ENCODE measurements around the gene KLHL25. TPM values are rescaled to one million over a fixed set of nuclear protein-coding genes. Genes with fewer than 3 reads are reported as not detected.

The KLHL25 gene
- total and polyA plus RNA-seq, 2 of the 13 experiments (the other 11 are each of a cell fraction or from before 2014, with no cell fraction given): 3.7 to 8.2 TPM

GRCh38 chr15:85742186-85742821, 52.4 kb downstream of the KLHL25 start:
- FAIRE-seq: no peak
- DNase-seq (ENCODE audit: low spot score): no peak
- no peak overlapping the region for H2AFZ ChIP-seq (ENCODE audit: low read length)
- 94% methylated on average over 5 of the region's 8 CpGs for WGBS (ENCODE audit: low lambda C conversion rate)
- ATAC-seq: no peak
- no peaks in the 10 kb centered on the region for H3K79me2 ChIP-seq (ENCODE audit: insufficient read depth, low read length)
- H3K27me3 ChIP-seq (ENCODE audit: control insufficient read depth in 1 of 2, insufficient read depth in 2 of 2, low read length in 2 of 2): no peaks in the 10 kb centered on the region
- POLR2A ChIA-PET: no interaction called here
- H3K36me3 ChIP-seq (replicated peaks in 1 of 2; ENCODE audit: control insufficient read depth in 1 of 2, insufficient read depth in 2 of 2, low read length in 2 of 2): peaks cover 15 to 52% of the 10 kb centered on the region in 2 experiments
- no peak overlapping the region for H3K27ac ChIP-seq (ENCODE audit: extremely low read length, insufficient read depth, low read length)
- no TSS peak for BruUV-seq (replicated peaks)
- no peak overlapping the region for H3K9ac ChIP-seq (ENCODE audit: insufficient read depth, low read depth, low read length)
- TF ChIP-seq PLSCR1 (CRISPR knock-in tag; IDR thresholded peaks at IDR 0.05; ENCODE audit: borderline replicate concordance) (no peak), ARNT2 (CRISPR knock-in tag; IDR thresholded peaks at IDR 0.05; ENCODE audit: low read depth) (no peak), ZNF660 (CRISPR knock-in tag; IDR thresholded peaks at IDR 0.05; ENCODE audit: borderline replicate concordance, low read depth) (no peak), ZFAT (CRISPR knock-in tag; conservative IDR thresholded peaks at IDR 0.05) (no peak), THYN1 (CRISPR knock-in tag; IDR thresholded peaks at IDR 0.05; ENCODE audit: borderline replicate concordance, low read depth) (no peak), SP2 (CRISPR knock-in tag; IDR thresholded peaks at IDR 0.05) (no peak), ERF (CRISPR knock-in tag; IDR thresholded peaks at IDR 0.05) (no peak), PAX8 (CRISPR knock-in tag; IDR thresholded peaks at IDR 0.05; ENCODE audit: borderline replicate concordance) (no peak)
- in situ Hi-C loops (cut with HindIII; ENCODE audit: extremely low pct_ligation_motif_present, low pct_unique_long_range_greater_than_20kb): no loop called here
- intact Hi-C loops (cut with micrococcal nuclease; ENCODE audit: unreplicated experiment): no loop called here
- no peak overlapping the region for H3K4me2 ChIP-seq (ENCODE audit: low read depth, low read length)
- CTCF ChIA-PET (ENCODE audit: low intra/inter-chr PET ratio, low total read pairs): no interaction called here
- no peak overlapping the region for H3K4me3 ChIP-seq (replicated peaks in 1 of 3; ENCODE audit: insufficient read depth in 1 of 3, low read depth in 2 of 3, low read length in 3 of 3)
- H4K20me1 ChIP-seq (ENCODE audit: insufficient read depth, low read length): no peaks in the 10 kb centered on the region; the same call in 1 of the 2 replicates
- no peaks in the 10 kb centered on the region for H3K9me3 ChIP-seq (ENCODE audit: low read length)
- H3K4me1 ChIP-seq (ENCODE audit: insufficient read depth, low read length): no peaks in the 10 kb centered on the region

Data from HepG2 (cell line).